ENCODE measurements around the gene BBS9.

DNA sequence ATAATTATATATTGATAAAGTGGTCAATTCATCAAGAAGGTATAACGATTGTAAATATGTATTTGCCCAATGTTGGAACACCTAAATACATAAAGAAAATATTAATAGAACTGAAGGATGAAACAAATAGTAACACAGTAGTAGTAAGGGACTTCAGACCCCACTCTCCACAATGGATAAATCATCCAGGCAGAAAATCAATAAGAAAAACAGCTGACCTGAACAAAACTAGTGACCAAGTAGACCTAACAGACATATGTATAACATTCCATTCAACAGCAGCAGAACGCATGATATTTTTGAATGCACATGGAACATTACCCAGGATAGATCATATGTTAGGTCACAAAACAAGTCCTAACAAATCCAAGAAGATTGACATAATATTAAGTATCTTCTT, 489.9 kb downstream of the BBS9 start:
- TF ChIP-seq, protein P1, sequence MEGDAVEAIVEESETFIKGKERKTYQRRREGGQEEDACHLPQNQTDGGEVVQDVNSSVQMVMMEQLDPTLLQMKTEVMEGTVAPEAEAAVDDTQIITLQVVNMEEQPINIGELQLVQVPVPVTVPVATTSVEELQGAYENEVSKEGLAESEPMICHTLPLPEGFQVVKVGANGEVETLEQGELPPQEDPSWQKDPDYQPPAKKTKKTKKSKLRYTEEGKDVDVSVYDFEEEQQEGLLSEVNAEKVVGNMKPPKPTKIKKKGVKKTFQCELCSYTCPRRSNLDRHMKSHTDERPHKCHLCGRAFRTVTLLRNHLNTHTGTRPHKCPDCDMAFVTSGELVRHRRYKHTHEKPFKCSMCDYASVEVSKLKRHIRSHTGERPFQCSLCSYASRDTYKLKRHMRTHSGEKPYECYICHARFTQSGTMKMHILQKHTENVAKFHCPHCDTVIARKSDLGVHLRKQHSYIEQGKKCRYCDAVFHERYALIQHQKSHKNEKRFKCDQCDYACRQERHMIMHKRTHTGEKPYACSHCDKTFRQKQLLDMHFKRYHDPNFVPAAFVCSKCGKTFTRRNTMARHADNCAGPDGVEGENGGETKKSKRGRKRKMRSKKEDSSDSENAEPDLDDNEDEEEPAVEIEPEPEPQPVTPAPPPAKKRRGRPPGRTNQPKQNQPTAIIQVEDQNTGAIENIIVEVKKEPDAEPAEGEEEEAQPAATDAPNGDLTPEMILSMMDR (IDR thresholded peaks at IDR 0.05) = no peak
- TF ChIP-seq POLR2AphosphoS5 (IDR thresholded peaks at IDR 0.05) (no peak), POLR2A (IDR thresholded peaks at IDR 0.05) (no peak)

All from gastroesophageal sphincter (tissue), 3 donors.